Ishikawa (cell line): ENCODE measurements around the gene AGTRAP.

ENCODE experiments used
- CEBPB ChIP-seq: IDR thresholded peaks from 2 replicates; pipeline ENCODE4 v1.6.1; 2012
- CREB1 ChIP-seq: IDR thresholded peaks from 2 replicates; pipeline ENCODE4 v1.6.1; 2012; ENCODE audit warnings: low read depth
- EGR1 ChIP-seq: IDR thresholded peaks from 2 replicates; pipeline ENCODE4 v1.6.1; 2012
- EP300 ChIP-seq: IDR thresholded peaks from 2 replicates; pipeline ENCODE4 v1.6.1; 2012; ENCODE audit warnings: borderline replicate concordance
- FOXM1 ChIP-seq: IDR thresholded peaks from 2 replicates; pipeline ENCODE4 v1.6.1; 2012; ENCODE audit warnings: low read depth, borderline replicate concordance
- MAX ChIP-seq: IDR thresholded peaks from 2 replicates; pipeline ENCODE4 v1.6.1; 2012
- NFIC ChIP-seq: IDR thresholded peaks from 2 replicates; pipeline ENCODE4 v1.6.1; 2012
- RAD21 ChIP-seq: IDR thresholded peaks from 2 replicates; pipeline ENCODE4 v1.6.1; 2012; ENCODE audit warnings: low read depth
- REST ChIP-seq: IDR thresholded peaks from 2 replicates; pipeline ENCODE4 v1.6.1; 2012; ENCODE audit warnings: low read depth, mild to moderate bottlenecking
- TAF1 ChIP-seq: IDR thresholded peaks from 2 replicates; pipeline ENCODE4 v1.6.1; 2012; ENCODE audit warnings: low read depth, mild to moderate bottlenecking
- TCF12 ChIP-seq: IDR thresholded peaks from 2 replicates; pipeline ENCODE4 v1.6.1; 2012; ENCODE audit warnings: low read depth
- TEAD4 ChIP-seq: IDR thresholded peaks from 2 replicates; pipeline ENCODE4 v1.6.1; 2012
- USF1 ChIP-seq: IDR thresholded peaks from 2 replicates; pipeline ENCODE4 v1.6.1; 2012
- YY1 ChIP-seq: IDR thresholded peaks from 2 replicates; pipeline ENCODE4 v1.6.1; 2012; ENCODE audit warnings: low read depth
- ZBTB7A ChIP-seq: IDR thresholded peaks from 2 replicates; pipeline ENCODE4 v1.6.1; 2012; ENCODE audit warnings: low read depth

AGTRAP gene

GRCh38 chr1:11749996-11750395 is 14.1 kb downstream of the AGTRAP start:
- TF ChIP-seq RAD21 = no peak
- no peak for TF ChIP-seq EGR1
- no peak for TF ChIP-seq USF1
- TF ChIP-seq CEBPB = no peak
- no peak for TF ChIP-seq MAX
- no peak for TF ChIP-seq REST
- no peak for TF ChIP-seq TAF1
- no peak for TF ChIP-seq FOXM1
- TF ChIP-seq CREB1 = no peak
- no peak for TF ChIP-seq ZBTB7A
- no peak for TF ChIP-seq TEAD4
- TF ChIP-seq NFIC = no peak
- TF ChIP-seq TCF12 = no peak
- no peak for TF ChIP-seq YY1

- TF ChIP-seq TCF12 (no peak), RAD21 (no peak), EGR1 (no peak), CREB1 (no peak), USF1 (no peak), TEAD4 (no peak), EP300 (no peak), MAX (no peak), REST (no peak), CEBPB (no peak), ZBTB7A (no peak), NFIC (no peak), FOXM1 (no peak), TAF1 (no peak), YY1 (no peak)
These were observed 15.2 kb downstream of the AGTRAP start for GRCh38 chr1:11751087-11751486.

GRCh38 chr1:11752359-11753088 is 16.6 kb downstream of the AGTRAP start:
- no peak for TF ChIP-seq CEBPB

- TF ChIP-seq TEAD4 = peak; percentile 29; the same call in 1 of the 2 replicates
- no peak for TF ChIP-seq REST
- no peak for TF ChIP-seq EGR1
- TF ChIP-seq FOXM1 = no peak
- no peak for TF ChIP-seq YY1
These were observed 17.7 kb downstream of the AGTRAP start for GRCh38 chr1:11753555-11754208.
